NCI-H2196 treated with DMSO at 0.1 percent for 48 hours (cell line): ENCODE data around the gene SOX3.

Source experiments
- DNase-seq: peaks from one replicate; lab custom pipeline; 2025; ENCODE audit not compliant: unreplicated experiment; lab: John Stamatoyannopoulos, UW

The SOX3 gene

GRCh38 chrX:140500441-140500840 is 4.4 kb downstream of the SOX3 start:
- DNase-seq = no peak

- DNase-seq = no peak
Observed at GRCh38 chrX:140495739-140496138, 9.1 kb downstream of the SOX3 start.

DNA sequence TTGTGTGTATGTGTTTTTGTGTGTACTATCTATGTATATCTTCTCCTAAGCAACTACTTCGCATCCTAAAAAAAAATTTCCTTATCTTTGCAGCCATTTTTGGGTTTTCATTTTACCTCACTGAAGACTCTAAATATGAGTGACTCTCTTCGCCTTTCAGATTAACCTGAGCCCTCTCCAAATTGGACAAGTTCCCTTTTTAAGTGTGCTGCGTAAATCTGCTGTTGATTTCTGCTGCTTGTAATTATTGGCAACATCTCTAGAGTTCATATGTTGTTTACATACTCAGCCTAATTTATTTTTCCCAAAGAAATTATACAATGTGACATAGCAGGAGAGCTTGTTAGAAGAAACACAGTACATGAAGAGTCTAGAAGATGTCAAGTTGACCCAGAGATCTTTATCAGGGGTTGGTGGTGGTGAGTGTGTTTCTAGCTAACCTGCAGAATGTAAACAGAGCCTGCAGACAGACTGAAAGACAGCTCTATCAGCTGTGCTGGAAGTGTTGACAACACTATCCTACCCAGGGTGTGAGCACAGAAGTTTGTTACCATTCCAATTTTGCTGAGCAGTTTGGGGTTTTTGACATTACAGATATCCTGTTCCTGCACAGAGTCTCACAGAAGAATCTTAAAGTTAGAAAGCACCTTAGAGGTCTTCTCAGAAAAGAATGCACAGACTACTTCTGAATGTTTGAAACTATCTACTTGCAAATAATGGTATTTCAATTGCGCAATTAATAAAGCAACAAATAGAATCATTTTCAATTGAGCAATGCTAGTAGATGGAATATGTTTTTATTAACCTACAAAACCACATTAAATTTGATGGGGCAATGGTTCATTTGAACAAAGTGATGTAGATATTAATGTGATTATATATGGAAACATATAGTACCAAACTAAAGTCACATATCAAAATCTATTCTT is 12.5 kb downstream of the SOX3 start:
- DNase-seq = no peak

DNA sequence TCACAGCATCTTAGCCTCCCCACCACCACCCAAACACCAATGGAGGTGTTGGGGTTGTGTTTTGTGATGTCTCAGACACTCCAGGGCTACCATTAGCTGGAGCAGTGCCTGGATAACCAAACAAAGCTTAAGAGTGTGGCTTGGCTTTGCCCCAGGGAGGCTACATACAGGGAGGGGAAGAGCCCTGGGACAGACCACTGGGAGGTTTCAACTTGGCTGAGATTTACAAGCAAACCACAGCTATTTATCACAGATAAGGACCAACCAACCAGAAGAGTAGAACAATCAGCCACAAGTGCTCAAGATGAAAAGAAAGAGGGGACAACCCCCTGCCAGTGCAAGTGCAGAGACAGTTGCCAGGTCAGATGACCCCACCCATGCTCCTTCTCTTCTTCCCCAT is 24.1 kb downstream of the SOX3 start:
- no peak for DNase-seq

DNA sequence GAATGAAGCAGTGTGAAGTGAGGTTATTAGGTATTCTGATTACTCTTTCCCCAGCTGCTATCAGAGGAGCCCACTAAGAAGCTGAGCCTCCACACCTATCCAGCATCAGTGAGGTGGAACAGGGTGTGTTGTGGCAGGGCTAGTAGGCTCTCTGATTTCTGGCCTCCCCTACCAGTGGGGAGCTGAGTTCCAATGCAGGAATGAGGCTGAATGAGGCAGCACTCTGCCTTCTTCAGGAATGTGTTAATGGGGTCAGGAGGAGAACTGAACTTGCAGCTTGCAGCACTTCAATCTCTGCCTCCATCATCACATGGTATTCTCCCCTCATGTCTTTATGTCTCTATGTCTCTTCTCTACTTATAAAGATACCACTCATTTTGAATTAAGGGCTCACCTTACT is 26.9 kb downstream of the SOX3 start:
- no peak for DNase-seq

- no peak for DNase-seq
Observed at GRCh38 chrX:140475025-140475424, 29.8 kb downstream of the SOX3 start.

GRCh38 chrX:140467211-140467610 is 37.7 kb downstream of the SOX3 start:
- DNase-seq = no peak
